GM21825 (cell line): ENCODE data around the gene ACTR3.
"Not testable (repeated sequence)": the region's sequence is repeated elsewhere in the genome, so short reads cannot be mapped to it uniquely, and the experiment has no call there.

Experiments used
- ATAC-seq: cut with Tn5 transposase; IDR thresholded peaks from one replicate; pipeline ENCODE4 v1.9.1; 2021; ENCODE audit warnings: mild to moderate bottlenecking, moderate library complexity; ENCODE audit not compliant: unreplicated experiment

Gene ACTR3

DNA sequence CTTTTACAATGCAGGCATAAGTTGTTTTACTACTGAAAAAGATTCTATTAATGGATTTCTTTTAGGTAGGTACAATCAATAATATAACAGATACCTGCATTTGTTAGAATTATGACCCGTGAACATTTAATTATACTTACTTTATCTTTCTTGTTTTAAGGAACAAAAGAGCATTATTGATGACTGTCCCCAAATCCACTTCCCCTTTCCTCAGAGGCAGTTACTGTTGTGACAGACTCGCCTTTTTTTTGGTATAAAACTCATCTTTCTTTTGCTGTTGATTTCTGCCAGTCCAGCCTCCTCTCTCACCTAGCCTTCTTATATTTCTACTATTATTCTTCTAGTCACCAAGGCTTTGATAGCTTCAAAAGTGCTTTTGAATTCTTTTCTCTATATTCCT lies 12.1 kb downstream of the ACTR3 start:
- ATAC-seq: no peak

GRCh38 chr2:113905886-113906285 lies 16.0 kb downstream of the ACTR3 start:
- ATAC-seq: no peak

- no peak for ATAC-seq
Measured at GRCh38 chr2:113906647-113907046, 16.8 kb downstream of the ACTR3 start.

- no peak for ATAC-seq
Measured at GRCh38 chr2:113907297-113907696, 17.4 kb downstream of the ACTR3 start.

DNA sequence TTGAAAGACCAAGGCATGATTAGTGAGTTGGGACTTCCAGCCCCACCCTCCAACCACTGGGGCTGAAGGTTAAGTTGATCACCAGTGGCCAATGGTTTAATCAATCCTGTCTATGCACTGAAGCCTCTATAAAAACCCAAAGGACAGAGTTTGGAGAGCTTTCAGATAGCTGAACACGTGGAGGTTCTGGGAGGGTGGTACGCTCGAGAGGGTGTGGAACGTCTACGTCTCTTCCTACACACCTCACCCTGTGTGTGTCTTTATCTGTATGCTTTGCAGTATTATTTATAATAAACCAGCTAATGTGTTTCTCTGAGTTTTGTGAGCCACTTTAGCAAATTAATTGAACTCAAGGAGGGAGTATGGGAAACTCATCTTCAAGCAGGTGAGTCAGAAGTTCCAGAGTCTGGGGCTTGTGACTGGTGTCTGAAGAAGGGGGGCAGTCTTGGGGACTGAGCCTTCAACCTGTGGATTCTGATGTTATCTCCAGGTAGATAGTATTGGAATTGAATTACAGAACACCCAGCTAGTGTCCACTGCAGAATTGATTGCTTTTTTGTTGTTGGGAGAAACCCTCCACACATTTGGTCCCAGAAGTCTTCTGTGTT lies 20.3 kb downstream of the ACTR3 start:
- no peak for ATAC-seq

DNA sequence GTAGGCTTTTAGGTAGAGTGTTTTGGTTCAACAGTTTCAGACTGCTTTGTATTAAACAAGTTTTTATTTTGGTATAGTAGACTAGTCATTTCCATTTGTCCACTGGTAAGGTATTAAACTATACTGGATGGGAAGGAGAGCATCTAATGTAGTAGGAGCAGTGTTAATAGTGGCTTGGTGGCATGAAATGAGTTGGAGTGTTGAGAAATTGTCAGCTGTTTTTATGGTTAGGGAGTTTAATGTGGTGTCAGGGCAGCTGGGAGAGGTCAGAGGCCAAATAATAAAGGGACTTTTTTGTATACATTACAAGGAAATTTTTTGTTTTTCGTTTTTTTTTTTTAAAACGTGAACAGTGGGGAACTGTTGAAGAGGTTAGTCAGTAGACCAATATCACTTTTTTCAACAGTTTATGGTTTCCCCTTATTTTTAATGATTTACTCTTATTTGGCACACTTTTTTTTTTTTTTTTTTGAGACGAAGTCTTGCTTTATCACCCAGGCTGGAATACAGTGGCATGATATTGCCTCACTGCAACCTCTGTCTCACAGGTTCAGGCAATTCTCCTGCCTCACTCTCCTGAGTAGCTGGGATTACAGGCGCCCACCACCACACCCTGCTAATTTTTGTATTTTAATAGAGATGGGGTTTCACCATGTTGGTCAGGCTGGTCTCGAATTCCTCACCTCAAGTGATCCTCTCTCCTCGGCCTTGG lies 21.2 kb downstream of the ACTR3 start:
- ATAC-seq: no peak

DNA sequence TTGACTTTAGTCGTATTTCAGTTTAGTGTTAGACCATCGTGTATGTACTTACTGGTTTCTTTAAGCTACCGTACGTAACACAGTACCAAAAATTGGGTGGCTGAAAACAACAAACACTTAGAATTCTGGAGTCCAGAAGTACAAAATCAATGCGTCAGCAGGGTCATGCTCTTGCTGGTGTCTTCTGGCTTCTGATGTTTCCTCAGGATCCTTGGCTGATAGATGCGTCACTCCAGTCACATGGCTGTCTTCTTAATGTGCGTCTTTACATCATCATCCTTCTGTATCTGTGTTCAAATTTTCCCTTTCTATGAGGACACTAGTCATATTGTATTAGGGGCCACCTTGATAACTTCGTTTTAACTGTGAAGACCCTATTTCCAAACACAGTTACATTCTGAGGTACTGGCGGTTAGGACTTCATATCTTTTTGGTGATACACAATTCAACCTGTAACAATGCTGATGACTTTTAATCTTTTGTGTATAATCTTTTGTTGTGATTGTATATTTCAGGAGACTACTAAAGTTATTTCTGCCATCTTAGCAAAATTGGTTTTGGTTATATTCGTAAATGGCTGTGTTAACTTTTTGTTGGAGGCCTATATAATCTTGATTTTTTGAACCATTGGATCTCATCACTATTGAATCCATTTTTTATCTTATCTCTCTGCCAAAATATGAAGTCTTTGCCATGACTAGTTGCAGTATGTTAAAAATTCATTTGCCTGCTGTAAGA lies 25.4 kb downstream of the ACTR3 start:
- ATAC-seq: no peak

- ATAC-seq: no peak
Measured at GRCh38 chr2:113918229-113918628, 28.3 kb downstream of the ACTR3 start.

GRCh38 chr2:113920996-113921395 lies 31.1 kb downstream of the ACTR3 start:
- ATAC-seq: no peak

DNA sequence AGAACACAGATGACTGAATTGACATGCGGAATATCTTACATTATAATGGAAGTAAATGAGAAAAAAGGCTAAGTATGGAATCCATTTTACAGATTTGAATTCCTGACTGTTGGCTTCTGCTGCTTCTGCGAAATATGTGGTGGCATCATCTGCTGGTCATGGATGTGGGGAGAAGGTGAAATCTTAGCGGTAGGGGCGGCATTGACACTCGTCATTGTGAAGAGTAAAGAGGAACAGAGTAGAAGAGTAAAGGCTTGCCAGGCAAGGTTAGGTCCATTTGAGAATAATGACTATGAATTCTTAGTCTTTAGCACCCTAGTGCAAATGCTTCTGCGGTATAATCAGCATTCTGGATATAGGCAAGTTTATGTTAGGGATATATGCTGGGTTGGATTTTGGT lies 32.4 kb downstream of the ACTR3 start:
- ATAC-seq: no peak

DNA sequence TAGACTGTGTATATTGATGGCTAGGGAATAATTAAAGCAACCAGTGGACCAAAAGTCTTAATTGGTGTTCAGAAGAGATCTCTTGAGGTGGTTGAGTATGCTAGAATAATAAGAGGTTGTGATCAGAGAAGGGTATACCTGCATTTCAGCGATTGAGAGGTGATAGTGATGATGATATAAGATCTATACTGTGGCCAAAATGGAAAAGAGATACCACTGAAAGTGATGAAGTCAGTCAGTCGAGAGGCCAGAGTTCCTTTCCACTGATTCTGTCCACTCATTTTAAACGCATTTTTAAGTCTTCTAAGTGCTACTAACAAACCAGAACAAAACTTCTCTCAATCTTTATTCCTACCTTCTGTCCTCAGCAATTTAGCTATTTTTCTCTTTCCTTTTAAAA lies 32.9 kb downstream of the ACTR3 start:
- no peak for ATAC-seq

DNA sequence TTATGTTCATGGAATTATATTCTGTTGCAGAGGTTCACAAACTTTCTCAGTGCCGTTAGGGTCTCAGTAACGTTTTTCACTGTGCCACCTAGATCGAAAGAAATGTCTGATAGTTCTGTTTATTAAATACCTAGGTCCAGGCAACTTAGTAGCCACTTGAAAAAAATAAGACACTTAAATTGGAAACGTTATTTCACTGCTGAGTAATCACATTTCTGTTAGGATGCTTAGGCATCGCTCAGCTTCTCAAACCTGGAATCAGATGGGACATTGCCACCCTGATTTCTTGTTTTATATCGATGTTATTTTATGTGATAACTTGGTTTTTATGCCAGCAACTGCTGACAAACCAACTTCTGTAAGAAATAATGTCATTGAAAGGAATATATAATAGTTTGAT lies 36.0 kb downstream of the ACTR3 start:
- ATAC-seq: no peak

GRCh38 chr2:113926314-113926713 lies 36.4 kb downstream of the ACTR3 start:
- no peak for ATAC-seq

DNA sequence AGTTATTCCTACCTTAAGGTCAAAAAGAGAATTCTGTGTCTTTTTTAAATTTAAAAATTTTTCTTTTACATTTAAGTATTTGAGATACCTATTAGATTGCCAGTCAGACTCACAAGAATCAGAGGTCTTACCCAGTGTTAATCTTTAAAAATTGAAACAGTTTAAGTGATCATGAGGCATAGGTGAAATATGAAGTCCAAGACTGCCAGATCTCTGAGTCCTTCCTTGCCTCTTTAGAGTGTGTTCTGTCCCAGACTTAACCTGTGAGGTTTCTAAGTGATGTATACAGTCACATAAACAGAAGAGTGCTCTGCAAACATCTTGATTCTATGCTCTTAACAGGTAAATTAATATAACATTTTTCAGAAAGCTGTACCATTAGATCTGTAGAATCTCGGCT lies 40.6 kb downstream of the ACTR3 start:
- ATAC-seq: no peak

DNA sequence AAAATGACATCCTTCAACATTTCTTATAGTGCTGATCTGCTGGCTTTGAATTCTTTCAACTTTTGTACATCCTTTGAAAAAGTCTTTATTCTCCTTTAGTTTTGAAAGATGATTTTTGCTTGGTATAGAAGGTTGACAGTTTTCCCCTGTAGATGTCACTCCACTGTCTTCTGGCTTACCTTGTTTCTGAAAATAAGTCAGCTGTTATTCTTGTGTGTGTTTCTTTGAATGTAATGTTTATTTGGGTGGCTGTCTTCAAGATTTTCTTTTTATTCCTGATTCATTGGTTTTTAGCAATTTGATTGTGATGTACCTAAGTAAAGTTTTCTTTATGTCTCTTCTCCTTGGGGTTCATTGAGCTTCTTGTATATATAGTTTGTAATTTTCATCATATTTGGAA lies 47.6 kb downstream of the ACTR3 start:
- no peak for ATAC-seq

DNA sequence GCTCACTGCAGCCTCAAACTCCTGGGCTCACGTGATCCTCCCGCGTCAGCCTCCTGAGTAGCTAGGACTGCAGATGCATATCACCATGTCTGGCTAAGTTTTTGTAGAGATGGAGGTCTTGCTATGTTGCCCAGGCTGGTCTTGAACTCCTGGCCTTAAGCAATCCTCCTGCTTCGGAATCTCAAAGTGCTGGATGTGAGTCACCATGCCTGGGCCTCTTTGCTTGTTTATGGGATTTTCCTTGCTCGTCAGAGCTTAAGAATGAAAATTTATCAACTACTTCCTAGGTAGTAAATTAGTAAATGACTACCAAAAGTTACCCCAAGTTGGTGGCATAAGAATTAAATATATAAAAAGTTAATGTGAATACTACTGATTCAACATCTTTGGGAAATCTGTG lies 51.0 kb downstream of the ACTR3 start:
- ATAC-seq: no peak

DNA sequence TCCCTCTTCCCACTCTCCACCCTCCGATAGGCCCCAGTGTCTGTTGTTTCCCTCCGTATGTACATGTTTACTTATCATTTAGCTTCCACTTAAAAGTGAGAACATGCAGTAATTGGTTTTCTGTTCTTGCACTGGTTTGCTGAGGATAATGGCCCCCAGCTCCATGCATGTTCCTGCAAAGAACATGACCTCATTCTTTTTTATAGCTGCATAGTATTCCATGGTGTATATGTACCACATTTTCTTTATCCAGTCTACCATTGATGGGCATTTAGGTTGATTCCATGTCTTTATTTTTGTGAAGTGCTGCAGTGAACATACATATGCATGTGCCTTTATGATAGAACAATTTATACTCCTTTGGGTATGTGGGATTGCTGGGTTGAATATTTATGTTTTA lies 55.9 kb downstream of the ACTR3 start:
- ATAC-seq: not testable (repeated sequence)

DNA sequence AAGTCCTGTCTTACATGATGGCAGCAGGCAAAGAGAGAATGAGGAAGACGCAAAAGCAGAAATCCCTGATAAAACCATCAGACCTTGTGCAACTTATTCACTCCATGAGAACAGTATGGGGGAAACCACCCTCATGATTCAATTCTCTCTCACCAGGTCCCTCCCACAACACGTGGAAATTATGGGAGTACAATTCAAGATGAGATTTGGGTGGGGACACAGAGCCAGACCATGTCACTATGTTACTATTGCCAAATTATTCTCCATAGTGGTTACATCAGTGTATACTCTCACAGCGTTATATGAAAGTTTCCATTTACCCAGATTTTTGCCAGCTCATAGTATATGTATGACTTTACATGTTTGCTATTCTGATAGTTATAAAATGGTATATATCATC lies 61.0 kb downstream of the ACTR3 start:
- ATAC-seq: not testable (repeated sequence)

DNA sequence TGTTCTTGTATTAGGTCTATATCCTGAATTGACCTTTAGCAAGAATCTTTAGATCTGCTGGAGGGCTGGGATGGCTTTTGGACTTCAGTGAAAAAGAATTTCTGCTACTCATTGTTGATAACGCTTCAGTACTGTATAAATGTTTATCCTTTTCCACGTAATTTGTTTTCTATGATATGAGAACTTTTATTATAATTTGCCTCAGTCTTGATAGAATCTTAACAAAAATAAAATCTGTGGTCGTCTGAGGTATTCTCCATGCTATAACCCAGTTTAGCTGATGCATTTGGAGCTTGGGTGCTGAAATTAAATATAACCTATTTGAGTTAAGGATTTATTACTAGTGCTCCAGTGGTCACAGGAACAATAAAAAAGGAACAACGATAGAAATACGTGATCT lies 71.1 kb downstream of the ACTR3 start:
- ATAC-seq: no peak

DNA sequence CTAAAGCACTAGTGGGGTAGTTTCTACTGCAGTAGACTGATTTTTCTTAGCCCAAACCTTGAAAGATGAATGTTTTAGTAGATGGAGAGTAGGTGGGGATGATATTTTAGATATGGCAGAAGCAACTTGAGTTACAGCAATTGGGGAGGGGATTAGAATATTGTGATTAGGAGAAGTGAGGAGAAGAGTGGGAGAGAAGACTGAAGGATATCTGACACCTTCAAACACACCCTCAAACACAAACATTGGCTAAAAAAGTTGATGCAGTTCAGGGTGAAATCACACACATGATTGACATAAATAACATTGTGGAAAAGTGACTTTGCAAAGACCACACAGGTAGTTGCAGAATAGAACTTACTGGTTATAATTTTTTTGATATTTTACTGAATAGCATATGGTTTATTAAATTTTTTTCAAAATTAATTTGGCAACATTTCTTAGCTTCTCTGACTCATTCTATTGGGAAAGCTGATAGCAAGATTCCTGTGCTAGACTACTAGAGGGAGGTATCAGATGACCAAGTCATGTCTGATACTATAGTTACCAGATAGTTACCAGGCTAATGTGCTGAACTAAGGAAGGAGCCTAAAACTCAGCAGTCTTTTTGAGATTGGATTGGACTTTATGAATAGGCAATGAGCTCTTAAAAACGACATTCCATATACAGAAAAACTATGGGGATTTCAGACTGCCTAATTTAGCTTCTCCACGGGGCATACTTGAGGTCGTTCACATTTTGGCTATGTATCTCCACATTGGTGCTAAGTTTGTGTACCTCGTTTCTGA lies 73.0 kb downstream of the ACTR3 start:
- no peak for ATAC-seq

GRCh38 chr2:113963965-113964364 lies 74.1 kb downstream of the ACTR3 start:
- ATAC-seq: no peak
